ENCODE measurements around the gene EGFL6.
"Not testable (repeated sequence)": the region's sequence is repeated elsewhere in the genome, so short reads cannot be mapped to it uniquely, and the experiment has no call there.

EGFL6 gene

GRCh38 chrX:13654116-13654515, 84.7 kb downstream of the EGFL6 start:
- no peak for DNase-seq

- no peak for DNase-seq
These were observed 86.3 kb downstream of the EGFL6 start for GRCh38 chrX:13655674-13656073.

GRCh38 chrX:13658602-13659001, 89.2 kb downstream of the EGFL6 start:
- peak; percentile 48 for DNase-seq

- peak; percentile 24 for DNase-seq
These were observed 89.7 kb downstream of the EGFL6 start for GRCh38 chrX:13659063-13659462.

GRCh38 chrX:13661735-13662288, 92.4 kb downstream of the EGFL6 start:
- no peak for DNase-seq

DNA sequence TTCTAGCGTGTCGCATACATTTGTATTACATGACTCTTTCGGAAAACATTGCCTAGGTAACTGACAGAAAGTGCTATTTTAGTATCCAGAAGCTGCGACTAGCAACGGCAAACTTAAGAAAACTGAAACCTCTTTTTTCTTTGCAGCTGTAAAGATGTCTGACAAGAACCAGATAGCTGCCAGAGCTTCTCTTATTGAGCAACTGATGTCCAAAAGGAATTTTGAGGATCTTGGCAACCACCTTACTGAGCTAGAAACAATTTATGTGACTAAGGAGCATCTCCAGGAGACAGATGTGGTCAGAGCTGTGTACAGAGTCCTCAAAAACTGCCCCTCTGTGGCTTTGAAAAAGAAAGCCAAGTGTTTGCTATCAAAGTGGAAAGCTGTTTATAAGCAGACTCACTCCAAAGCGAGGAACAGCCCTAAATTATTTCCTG, 93.0 kb downstream of the EGFL6 start:
- no peak for DNase-seq

DNA sequence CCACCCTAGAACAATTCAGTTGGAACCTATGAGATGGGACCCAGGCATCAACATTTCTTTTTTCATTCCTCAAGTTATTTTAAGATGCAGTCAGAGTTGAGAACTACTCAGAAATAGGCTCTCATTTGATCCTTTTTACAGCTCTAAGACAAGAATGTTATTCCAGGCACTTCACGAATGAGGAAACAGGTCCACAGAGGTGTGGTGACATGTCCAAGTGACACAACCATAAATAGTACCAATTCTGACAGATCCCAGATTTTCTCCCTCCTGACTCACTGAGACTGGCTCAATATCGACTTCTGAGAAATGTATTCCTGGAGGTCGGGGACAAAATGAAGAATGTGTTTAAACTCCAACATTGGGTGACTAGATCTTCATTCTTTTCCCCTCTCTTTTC, 94.6 kb downstream of the EGFL6 start:
- DNase-seq: no peak

DNA sequence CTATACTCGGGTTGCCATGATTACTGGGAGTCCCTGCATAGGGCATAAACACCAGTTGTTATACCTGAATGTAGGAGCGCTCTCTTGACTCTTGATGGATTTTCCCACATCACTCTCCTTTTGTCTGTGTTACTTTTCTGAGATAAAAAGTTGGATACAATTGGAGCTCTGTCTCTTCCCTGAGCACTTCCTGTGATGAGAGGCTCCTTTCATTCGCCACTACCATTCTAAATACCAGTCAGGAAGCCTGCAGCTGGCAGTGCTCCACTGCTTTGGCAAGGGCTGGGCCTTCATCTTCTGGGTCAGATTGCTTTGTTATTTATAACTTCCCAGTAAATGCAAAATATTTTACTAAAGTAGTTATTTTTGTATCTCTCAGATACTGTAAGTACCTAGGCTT, 97.4 kb downstream of the EGFL6 start:
- no peak for DNase-seq

DNA sequence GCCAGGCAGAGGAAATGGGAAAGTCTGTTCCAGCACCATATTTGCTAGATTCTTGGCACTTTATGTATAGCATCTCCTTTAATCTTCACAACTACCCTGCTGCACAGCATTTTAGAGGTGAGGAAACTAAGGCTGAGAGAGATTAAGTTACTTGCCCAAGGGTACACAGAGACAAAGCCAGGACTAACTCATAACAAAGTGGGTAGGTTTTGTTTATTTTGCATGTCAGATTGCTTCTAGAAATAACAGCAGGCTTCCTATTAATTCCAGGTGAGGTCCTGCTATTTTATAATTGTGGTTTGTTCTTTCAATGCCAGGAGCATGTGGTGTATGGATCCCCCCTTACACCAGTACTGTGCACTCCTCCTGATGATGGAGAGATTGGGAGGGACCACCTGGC, 98.5 kb downstream of the EGFL6 start:
- DNase-seq: no peak

- peak; percentile 86 for DNase-seq
These were observed 99.9 kb downstream of the EGFL6 start for GRCh38 chrX:13669246-13669737.

DNA sequence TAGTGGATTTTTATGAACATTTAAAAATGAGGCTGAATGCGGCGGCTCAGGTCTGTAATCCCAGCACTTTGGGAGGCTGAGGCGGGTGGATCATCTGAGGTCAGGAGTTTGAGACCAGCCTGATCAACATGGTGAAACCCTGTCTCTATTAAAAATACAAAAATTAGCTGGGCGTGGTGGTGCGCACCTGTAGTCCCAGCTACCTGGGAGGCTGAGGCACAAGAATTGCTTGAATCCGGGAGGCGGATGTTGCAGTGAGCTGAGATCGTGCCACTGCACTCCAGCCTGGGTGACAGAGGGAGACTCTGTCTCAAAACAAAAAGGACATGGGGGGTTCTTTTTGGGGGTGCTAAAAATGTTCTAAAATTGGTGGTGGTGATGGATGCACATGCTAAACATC, 100.4 kb downstream of the EGFL6 start:
- not testable (repeated sequence) for DNase-seq

DNA sequence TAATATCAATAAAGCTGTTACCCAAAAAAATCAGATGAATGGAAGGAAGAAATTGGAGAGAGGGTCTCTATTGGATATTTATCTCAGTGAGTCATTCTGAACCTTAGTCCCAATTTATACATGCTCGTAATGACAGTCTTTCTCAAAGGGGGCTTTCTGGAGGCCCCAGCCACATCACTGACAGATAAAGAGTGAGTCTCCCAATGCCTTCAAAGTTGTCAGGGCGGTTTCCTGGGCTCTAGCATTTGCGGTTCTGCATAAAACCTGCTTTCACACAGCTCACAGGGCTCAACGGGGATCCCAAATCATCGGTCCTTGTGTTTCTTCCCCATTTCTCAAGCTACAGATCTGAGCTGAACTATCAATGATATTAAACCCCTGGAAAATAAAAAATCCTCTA, 100.8 kb downstream of the EGFL6 start:
- DNase-seq: no peak

DNA sequence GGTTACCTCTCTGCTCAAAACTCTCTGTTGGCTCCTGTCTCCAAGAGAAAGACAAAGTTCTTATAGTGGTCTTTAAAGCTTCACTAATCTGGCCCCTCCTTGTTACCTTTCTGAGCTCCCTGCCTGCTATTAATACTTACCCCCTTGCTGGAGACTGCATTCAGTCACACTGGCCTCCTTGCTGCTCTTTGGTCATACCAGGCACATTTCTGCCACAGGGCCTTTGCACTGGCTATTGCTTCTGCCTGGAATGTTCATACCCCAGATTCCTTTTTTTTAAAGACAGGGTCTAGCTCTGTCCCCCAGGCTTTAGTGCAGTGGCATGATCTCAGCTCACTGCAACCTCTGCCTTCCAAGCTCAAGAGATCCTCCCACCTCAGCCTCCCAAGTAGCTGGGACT, 103.6 kb downstream of the EGFL6 start:
- DNase-seq: no peak

- no peak for DNase-seq
These were observed 107.5 kb downstream of the EGFL6 start for GRCh38 chrX:13676885-13677284.

DNA sequence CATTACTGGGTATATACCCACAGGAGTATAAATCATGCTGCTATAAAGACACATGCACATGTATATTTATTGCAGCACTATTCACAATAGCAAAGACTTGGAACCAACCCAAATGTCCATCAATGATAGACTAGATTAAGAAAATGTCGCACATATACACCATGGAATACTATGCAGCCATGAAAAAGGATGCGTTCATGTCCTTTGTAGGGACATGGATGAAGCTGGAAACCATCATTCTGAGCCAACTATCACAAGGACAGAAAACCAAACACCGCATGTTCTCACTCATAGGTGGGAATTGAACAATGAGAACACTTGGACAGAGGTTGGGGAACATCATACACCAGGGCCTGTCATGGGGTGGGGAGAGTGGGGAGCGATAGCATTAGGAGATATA, 110.3 kb downstream of the EGFL6 start:
- DNase-seq: not testable (repeated sequence)

GRCh38 chrX:13681595-13681994, 112.2 kb downstream of the EGFL6 start:
- DNase-seq: no peak
